SKM-1 (cell line): Measurements from ENCODE around the gene TPPP3.
"Not testable (repeated sequence)": the region's sequence is repeated elsewhere in the genome, so short reads cannot be mapped to it uniquely, and the experiment has no call there.

Experiments
- DNase-seq: peaks from one replicate; lab custom pipeline; 2025; ENCODE audit not compliant: unreplicated experiment; lab: John Stamatoyannopoulos, UW

TPPP3 gene

DNA sequence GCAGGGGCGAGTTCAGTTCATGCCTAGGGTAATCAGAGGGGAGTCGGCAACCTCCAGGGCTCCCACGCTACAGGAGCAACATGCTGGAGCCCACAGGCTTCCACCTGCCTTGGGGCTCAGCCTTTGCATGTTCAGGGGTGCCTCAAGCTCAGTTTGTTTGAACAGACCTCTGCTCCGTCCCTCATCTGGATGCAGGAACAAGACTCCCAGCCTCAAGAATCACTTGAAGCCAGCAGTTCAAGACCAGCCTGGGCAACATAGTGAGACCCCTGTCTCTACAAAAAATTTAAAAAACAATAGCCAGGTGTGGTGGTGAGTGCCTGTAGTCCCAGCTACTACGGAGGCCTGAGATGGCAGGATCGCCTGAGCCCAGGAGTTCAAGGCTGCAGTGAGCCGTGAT is 32.7 kb upstream of the TPPP3 start:
- no peak for DNase-seq

GRCh38 chr16:67425580-67425979 is 32.3 kb upstream of the TPPP3 start:
- DNase-seq, result no peak

DNA sequence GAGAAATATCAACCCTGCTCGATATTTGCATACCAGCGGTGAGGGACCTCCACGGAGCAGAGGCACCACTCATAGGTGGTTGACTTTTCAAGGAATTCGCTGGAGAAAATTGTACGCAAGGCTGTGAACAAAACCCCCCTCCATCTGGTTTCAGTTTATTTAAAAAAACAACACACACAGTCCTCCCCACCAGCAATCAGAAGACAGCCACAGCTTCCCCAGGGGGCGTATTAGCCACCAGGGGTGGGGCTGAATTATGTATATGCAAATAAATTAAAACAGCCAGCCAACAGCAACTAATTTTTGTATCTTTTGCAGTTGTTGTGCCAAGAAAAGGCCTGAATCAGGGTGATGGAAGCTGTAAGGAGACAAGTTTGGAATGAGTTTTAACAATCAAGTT is 31.8 kb upstream of the TPPP3 start:
- DNase-seq, result no peak

GRCh38 chr16:67424261-67424615 is 30.9 kb upstream of the TPPP3 start:
- DNase-seq, result no peak

DNA sequence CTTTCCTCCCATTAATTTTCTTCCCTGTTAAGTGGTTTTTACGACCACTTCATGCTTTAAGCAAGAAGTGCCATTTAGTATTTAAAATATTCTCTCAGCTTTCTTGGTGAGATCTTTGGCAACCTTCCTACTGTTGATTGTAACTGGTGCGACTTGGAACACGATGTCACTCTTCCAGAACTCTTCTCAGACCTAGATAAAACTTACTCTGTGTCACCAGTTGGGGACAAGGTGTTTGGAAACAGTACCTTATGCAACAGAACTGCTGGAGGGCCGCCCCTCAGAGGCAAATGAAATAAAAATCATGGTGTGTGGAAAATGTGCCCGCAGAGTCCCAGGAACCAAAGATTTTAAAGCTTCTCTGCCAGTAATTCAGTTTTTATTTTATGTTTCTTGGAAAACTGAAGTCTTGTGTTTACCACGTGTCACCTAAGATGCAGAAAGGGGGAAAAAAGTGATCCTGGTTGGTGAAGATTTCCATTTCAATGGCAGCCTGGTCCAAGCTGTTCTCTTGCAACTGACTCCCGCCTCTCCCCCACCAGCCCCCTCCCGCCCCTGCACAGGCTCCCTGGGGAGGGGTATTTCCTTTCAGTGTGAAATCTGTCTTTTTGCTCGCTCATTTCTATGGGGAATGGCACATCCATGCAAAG is 30.4 kb upstream of the TPPP3 start:
- DNase-seq, result no peak

DNA sequence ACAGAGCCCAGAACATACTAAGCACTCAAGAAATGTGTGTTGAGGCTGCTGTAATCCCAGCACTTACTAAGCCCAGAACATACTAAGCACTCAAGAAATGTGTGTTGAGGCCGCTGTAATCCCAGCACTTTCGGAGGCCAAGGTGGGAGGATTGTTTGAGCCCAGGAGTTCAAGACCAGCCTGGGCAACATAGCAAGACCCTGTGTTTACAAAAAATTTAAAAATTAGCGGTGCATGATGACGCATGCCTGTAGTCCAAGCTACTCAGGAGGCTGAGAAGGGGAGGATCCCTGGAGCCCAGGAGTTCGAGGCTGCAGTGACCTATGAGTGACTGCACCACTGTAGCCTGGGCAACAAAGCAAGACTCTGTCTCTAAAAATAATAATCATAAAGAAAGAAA is 29.7 kb upstream of the TPPP3 start:
- no peak for DNase-seq

GRCh38 chr16:67421030-67421429 is 27.7 kb upstream of the TPPP3 start:
- no peak for DNase-seq

DNA sequence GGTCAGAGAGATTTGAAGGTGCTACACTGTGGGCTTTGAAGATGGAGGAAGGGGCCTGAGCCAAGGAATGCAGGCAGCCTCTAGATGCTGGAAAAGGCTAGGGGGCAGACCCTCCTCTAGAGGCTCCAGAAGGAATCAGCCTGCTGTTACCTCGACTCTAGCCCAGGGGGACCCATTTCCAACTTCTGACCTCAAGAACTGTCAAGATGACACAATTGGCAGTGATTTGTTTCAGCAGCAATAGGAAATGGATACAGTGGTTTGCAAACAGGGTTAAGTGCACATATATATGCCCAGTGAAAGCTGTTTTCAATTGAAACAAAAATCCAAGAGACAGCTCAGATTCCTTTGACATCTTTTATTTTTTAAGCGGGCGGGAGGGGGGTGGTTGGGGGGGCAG is 26.6 kb upstream of the TPPP3 start:
- DNase-seq, result no peak

- no peak for DNase-seq
Observed at GRCh38 chr16:67419502-67419901, 26.2 kb upstream of the TPPP3 start.

GRCh38 chr16:67417333-67418061 is 24.2 kb upstream of the TPPP3 start:
- DNase-seq, result no peak

- no peak for DNase-seq
Observed at GRCh38 chr16:67415872-67416793, 22.8 kb upstream of the TPPP3 start, which contains the start of gene ZDHHC1. ZDHHC1 (minus strand) TSS chr16:67416477; CDS start chr16:67407775, 8,702 bp downstream.

DNA sequence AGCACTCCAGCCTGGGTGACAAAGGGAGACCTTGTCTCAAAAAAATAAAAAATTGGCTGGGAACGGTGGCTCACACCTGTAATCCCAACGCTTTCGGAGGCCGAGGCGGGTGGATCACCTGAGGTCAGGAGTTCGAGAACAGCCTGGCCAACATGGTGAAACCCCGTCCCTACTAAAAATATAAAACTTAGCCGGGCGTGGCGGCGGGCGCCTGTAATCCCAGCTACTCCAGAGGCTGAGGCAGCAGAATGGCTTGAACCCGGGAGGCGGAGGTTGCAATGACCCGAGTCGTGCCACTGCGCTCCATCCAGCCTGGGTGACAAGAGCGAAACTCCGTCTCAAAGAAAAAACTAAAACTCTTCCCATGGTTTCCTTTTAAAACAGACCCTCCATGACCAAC is 22.1 kb upstream of the TPPP3 start:
- not testable (repeated sequence) for DNase-seq

DNA sequence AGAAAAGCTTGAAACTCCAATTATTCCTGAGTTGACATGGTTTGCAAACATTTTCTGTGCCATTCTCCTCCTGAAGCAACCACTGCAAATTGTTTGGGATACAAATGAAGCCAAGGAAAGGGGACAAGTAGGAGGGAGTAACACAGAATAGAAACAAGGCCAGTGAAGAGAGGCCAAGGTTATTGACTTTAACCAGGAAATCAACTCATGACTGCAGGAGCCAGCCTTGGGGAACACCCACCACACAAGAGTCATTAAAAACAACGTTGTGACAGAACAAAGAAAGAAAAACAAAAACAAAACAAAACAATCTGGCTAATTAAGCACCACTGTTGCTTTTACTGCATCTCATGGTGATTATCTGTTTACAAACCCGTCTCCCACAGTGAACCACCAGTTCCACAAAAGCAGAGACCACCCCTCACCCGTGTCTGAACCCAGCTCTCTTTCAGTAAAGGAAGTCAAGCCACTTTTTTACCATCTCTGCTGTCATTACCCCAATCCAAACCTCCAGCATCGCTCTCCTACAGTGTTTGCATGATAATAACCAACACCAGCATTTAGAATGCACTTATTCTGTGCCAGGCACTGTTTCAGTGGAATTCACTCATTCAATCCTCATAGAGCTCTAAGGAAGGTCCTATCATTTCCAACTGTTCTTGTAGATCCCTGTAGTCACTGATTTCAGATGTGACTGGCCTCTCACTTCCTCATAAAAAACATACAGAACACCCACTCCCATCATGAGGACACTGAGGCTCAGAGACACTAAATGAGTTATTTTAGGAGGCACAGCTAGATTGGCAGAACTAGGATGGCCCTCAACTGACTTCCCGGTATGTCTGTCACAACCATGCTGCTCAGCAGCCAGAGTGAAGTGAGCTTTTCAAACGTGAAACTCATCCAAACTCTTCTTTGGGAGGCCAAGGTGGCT is 20.9 kb upstream of the TPPP3 start:
- DNase-seq, result no peak

DNA sequence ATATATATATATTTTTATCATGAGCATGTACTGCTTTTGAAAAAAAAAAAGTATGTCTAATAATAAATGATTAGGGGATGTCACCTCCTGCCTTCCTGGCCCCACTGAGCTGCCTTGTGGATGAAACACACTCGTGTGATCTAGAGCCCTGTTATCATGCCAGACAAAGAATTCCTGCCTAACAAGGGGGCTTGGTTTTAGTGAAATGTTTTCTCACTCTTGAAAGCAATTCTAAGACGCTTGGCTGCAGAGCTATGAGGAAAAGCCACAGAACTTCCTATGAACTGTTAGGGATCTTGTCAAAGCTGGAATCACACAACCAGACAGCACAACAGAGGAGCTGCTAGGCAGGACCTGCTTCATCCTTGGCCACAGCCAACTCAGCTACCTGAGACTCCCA is 19.0 kb upstream of the TPPP3 start:
- DNase-seq, result no peak

DNA sequence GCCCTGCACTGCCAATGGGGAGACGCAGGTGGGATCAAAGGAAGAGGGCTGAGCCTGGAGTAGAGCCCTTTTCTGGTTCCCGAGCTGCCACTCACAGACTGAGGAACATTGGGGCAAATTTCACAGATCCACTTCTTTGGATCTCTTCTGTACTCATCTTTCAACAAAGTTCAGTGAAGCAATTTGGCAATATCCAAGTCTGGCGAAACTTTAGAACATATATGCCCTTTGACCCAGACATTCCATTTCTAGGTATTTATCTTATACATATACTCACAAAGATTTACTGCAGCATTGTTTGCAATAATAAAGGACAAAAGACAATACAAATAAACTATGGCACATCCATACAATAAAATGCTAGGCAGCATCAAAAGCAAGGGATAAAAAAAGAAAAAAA is 18.0 kb upstream of the TPPP3 start:
- no peak for DNase-seq

DNA sequence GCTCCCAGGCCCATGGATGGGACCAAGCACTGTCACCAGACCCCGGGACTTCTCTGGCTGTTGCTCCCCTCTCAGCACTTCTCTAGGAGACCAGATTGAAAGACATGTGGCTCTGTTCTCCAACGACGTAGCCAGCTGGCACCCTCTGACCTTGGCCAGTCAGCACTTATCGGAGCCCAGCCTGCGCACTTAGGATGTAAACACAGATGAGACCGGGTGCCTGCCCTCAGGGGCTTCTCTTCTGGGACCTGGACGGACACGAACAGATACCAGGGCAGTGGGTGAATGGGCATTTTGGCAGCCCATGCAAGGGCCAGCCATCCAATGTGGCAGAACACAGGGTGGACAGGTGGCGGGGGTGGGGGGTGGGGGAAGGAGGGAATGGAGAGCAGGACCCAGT is 16.3 kb upstream of the TPPP3 start:
- DNase-seq, result no peak

DNA sequence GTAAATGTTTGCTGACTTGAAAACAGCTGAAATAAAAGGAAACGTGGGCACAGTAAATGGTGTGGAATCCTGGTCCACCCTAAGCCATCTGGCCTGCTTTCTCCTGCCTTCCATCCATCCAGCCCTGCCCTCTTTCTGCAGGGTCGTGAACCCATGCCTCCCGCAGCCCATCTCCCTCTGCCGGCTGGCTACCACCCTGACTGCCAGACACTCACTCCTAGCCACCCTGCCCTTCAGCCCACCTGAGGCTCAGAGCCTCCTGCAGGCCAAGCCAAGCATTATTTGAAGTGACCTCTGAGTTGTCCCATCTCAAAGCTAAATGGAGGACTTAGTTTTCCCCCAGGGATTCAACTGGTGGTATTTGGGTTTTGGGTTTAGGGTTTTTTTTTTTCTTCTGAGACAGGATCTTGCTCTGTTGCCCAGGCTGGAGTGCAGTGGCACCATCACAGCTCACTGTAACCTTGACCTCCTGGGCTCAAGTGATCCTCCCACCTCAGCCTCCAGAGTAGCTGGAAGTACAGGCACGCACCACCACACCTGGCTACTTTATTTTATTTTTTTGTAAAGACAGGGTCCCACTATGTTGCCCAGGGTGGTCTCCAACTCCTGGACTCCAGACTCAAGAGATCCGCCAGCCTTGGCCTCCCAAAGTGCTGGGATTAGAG is 14.6 kb upstream of the TPPP3 start:
- no peak for DNase-seq

- no peak for DNase-seq
Observed at GRCh38 chr16:67407176-67407787, 14.0 kb upstream of the TPPP3 start.

GRCh38 chr16:67406111-67406971 is 13.0 kb upstream of the TPPP3 start:
- no peak for DNase-seq
